Smooth muscle cell of the brain vasculature (primary cell): Measurements from ENCODE around the gene CDH13.

Source experiments
- DNase-seq: peaks from one replicate; pipeline ENCODE4 v3.0.0-alpha.2; 2012; ENCODE audit warnings: low read depth, low spot score

CDH13 gene

DNA sequence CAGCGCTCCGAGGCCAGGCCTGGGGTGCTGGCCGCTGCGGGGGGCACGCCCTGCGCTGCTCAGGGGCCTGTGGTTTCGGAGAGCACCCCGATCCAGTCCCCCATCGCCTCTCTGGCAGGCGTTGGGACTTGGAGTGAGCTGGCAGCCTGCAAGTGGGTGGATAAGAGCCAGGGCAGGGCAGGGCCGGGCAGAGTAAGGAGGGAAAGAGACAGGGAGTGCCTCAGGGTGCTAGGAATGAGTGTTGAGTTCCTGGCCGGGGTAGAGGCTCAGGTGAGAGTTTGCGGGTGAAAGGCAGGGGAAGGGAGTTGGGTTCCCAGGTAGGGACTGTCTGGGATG, 1.3 kb downstream of the CDH13 start:
- DNase-seq, result no peak

DNA sequence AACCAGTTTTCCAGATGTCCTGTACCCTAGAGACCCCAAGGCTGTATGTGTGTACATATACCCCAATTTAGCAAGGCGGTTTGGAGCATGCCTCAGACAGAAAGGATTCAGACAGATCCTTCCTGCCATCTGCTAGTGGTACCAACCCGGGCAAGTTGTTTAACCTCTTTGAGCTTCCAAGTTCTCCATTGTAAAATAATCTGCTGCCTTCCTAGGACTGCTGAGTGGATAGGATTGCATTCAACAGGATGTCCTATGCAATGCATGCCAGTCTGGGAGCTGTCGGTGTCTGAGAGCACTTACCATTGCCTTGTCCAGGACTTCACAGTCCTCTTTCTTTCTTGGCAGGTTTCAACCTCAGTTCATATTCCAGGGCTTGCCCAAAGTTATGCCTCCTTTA, 1.9 kb downstream of the CDH13 start:
- no peak for DNase-seq

DNA sequence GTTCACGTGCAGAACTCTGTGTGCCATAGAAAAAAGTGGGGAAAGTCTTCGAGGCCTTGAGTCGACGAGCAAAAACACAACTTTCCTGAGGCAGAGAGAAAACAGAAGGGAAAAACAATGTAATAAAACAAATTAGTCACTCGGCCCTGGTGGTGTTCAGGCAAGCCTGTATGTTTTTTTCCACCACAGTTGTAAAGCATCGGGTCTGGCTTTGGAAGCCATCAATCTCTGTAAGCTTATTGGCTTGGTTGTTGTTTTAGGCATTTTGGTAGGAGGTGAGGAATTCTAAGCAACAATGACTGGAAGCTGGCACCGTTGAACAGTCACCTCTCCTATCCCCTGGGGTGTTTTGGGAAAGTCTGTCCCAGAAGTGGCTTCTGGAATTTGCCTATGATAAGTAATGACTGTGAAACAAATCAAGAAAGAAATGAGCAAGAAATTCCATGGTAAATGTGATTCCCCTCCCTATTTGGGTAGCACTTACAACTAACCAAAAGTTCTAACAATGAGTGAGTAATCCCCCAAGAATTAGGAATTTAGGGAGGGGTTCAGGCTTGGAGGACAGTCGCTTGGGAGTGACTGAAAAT, 2.8 kb downstream of the CDH13 start:
- no peak for DNase-seq

DNA sequence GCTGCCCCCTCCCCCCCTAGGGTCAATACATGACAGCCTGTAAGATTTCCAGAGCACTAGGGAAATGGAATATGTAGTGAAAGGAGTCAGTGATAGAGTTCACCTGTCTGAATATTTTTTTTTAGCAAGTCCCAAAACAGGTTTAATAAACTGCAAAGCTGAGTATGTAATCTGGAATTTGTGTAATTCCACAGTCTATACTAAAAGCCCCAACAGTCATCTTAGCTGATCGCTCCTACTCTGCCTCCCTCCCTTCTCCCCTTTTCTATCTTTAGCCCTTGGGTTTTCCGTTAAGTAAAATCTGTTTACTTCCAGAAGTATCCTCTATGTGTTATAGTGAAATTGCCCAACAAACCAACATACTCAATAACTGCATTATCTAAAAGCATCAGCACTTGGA, 3.5 kb downstream of the CDH13 start:
- DNase-seq, result no peak

DNA sequence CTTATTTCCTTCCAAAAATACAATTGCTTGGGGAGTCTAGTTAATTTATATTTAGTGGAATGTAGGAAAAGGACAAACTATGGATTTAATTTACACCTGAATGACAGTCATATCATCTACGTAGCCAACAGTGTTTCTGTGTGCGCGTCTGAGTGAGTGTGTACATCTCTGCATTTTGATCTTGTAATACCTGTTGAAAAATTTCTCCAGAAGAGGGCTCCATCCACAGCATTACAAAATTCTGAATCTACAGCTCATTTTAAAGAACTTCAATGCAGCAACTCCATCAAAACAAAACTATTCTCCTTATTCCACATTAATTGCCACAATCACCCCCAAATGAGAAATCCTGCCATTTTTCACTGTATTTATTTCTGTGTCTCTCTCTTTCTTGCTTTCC, 3.9 kb downstream of the CDH13 start:
- no peak for DNase-seq

DNA sequence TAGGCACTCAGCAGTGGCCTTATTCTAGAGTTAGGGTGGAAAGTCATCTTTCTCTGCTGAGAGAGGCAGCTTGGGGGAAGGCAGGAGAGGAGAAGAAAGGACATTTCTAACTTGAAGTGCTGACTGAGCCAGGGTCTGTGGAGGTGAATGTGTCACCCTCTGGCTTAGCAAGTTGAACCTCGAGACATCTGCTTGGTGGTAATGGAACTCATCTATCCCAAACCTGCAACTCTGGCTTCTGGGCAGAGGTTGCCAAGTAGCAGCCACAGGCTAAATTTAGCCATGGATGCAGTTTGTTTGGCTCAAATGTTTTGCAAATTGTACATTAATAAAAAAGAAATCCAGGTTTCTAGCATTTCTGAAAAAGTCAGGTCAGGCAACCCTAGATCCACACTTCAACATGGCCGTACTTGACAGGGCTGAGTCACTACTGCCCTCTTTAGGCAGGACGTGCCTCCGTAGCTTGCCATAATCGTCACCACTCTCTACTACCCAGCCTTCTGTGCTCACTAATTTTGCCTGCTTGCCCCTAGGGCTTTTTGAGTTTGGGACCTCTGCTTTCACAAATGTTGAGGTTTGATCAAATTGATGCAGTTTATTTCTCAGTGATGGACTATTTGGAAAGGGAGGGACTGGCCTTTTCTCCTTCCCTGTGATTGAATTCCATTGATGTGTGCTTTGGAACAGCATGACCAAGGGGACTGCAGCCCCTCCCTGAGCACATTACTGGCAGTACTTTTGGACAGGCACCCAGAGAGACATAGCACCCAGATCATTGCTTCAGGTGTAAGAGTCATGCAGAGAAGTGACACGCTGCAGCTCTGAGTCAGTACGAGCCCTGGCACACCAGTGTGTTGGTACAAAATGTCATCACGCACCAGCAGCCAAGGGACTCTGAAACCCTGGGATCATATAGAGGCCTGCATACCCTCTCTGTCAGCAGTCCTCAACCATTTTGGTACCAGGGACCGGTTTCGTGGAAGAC, 5.2 kb downstream of the CDH13 start:
- no peak for DNase-seq

DNA sequence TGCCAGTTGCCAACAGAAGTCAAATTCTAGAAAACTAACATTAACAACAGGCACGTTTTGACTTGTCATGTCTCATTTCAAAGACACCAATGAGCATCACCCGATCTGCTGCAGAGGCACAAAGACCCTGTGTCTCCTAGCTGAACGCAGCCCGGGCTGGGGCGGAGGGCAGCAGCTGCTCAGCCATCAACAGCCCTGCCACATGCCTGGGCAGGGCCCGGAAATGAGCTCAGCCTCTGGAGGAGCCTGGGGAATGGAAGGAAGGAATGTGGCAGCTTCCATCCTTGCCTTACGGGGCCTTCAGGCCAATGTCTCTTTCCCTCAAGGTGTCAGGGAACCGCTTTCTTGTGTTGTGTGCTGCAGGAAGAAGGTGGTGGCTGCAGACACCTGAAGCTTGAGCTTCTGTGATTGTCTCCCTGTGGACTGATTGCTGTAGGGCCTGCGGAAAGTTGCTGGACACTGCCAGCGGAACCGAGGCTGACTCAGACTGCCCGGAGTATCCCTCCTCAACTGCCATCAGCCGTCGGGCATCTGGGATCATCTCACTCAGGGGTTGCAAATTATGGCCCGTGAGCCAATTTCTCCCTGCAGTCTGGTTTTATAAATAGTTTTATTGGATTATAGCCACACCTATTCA, 7.3 kb downstream of the CDH13 start:
- no peak for DNase-seq

DNA sequence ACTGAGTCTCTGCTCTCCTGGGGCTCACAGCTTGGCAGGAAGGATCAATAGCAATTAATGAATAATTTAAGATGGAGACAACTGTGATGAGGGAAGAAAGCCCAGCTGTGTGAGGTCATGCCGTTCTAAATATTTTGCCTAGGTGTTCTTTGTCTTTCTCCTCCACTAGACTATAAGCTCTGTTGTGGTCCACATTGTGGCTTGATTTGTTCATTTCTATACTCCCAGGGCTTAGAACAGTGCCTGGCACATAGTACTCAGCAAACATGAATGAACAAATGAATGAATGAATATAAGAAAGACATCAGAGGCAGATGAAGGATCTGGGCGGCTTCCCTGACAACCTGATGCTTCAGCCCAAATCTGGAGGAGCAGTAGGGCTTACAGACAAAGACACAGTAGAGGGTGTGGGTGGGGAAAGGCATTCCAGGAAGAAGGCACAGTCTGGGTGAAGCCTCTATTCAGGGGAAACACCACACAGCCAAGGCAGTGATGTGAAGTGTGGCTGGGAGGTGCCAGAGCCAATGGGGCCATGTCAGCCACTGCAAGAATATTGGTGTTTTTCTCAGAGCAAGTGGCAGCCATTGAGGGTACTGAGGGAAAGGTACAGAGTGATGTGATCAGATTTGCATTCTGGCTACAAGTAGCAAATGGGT, 8.3 kb downstream of the CDH13 start:
- DNase-seq, result no peak

DNA sequence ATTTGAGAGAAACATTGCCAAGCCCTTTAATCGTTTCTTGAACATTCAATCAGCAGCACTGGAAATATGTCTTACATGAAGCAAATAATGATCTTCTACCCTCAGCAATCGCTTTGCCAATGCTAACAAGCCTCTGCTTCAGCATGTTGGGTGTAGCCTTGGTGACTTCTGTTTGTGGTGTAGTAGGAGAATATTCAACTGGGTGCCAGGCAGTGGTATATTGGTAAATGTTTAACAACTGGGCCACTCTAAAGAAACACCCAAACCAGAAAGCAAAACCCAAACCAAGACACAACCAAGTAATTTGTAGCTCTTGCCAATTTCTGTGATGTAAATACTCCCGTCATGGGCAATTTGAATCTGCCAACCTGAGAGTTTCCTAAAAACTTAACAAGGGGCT, 9.7 kb downstream of the CDH13 start:
- no peak for DNase-seq

DNA sequence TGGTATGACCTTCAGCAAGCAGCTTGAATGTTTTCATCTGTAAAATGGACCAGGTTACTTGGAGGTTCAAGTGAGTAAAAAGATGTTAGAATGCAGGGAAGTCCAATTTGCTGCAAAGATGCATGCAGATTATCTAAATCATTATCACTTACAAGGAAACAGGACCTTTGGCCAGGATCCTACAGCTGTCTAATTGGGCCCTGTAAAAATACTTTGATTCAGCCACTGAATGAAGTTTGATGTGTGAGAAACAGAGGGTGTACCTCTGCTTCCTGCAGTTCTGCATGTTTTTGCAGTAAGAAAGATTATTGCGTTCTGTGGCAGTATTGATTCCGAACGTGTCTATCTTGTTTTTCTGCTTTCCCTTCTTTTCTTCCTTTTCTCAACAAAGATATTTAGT, 10.2 kb downstream of the CDH13 start:
- DNase-seq, result no peak

DNA sequence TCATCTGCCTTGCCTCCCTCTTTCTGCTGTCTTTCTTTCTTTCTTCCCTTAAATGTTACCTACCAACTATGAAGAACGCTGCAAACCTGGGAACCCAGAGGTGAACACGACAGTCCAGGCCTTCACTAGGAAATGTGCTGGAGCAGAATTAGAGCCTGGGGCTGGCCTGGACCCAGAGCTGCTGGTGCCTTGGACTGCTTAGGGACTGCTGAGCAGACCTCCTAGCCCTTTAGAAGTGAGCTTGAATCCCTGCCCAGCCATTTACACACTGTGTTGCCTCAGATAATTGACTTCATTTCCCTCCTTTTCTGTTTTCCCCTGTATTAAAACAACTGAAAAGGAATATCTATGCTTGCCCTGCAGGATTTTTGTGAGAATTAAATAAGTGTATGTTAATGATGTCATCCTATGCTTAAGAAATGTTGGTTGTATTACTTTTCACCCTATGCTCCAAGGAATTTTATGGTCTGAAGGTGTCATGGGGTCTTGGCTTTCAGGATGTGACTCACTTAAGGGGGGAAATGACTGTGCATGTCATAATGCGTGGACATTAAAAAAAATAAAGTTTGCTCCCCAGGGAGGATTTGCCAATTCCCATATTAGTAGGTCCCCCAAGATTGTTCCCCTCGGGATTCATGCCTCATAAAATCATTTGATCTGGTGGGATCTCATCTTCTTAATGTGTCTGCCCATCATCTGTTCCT, 11.5 kb downstream of the CDH13 start:
- no peak for DNase-seq

DNA sequence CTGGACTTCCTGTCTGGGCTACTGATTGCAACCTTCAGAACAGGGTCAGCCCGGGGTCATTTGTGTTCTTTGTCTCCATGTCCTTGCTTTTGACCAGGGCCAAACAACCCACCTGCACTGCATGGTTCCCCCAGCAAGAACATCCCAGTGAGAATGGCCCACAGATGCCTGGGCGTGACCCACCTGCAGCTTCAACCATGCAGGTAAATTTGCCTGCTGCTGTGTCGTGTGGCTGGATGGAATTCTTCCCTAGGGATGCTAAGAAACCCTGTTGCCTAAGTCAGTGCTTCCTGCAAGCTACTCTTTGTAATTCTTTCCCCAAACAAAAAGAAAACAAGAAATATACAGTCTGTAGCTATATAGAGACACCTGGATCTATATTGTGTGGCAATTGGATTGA, 12.5 kb downstream of the CDH13 start:
- DNase-seq, result no peak

DNA sequence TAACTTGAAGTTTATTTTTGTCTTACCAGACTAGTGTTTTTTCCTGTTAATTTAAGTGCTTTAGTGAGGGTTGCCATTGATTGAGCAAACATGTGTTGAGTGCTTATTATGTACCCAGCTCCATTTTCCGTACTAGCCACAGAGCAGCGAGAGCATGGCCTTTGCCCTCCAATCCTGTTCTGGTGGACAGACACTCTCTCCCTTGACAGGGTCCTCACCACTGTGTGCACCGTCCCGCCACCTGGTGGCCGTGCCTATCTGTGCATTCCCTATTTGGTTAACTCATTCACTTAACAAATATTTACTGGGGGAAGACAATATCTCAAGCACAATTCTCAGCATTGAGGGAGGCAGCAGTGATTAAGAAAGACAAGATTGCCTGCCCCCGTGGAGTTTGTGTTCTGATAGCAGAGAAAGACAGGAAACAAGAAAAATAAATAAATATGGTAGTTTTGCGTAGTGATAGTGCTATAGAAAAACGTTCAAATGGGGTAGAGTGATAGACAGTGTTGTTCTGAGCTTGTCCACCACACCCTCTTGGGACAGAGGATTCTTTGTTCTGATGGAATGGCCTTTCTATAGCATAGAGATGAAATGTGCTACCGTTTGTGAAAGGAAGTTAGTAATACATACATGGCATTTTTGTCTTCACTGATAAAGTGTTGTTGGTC, 13.0 kb downstream of the CDH13 start:
- no peak for DNase-seq

DNA sequence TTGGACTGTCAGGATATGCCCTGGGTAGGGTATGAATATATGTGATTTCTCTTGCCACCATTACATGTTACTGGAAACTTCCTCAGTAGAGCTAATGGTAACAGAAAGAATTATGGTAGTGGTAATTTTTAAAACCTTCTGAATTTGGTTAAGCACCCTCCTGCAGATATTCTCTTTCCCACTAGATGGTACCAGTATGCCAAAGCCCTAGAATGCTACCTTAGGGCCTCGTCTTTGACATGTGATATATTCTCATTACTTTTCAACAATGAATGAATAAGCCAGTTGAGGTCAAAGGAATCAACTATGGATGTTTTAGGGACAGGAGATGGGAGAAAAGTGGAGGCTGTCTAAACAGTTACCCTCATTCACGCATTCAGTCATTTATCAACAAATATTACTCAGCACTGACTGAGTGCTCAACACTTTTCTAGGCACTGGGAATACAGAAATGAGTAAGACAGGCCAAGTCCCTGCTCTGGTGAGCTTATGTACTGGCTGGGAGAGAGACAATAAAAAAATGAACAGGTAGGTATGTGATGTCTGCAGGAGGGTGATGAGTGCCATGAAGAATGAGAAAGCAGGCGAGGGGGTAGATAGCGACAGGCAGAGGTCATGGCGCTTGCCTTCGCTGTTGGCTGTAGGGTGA, 14.7 kb downstream of the CDH13 start:
- DNase-seq, result no peak

DNA sequence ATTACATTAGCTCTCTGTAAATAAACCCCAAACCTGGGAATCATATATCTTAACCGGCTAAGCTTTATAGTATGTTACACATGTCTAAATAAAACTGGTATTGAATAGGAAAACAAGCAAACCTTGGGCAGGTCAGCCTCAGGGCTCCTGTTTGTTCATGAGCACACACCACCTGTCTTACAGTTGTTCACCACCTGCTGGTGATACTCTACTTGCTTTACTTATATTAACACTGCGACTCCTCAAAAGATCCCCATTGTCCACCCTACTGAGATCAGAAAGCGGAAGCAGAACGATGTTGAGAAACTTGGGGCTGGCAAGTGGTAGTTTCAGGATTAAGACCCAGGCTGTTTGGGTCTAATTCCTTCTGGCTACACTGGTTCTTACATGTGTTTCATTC, 16.4 kb downstream of the CDH13 start:
- DNase-seq, result no peak

DNA sequence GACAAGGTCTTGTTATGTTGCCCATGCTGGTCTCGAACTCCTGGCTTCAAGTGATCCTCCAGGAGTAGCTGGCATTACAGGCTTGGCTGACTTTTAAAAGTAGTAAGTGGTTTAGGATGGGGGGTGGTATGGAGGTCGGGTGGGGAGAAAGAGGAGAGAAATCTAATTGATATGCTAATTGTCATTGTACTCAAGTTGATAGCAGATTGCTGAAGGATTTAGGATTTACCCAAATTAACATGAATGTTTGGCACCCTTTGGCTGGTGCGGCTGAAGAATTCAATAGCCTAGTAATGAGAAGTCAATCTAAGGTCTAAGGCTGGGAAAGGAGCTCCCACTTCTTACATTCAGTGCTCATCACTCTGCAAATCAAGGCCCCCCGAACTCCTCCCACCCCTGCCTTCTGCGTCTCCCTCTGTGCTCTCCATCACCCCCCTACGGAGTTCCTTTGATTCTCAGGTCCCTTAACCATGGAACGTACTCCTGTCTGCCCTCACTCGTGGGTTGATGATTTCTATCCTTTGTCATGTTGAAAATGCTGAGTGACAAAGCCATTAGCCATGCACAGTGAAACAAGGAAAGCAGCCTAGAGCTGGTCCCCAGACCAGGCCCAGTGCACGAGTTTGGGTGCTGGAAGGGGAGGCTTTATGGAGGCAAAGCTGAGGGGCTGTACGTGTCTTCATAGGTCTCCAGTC, 17.3 kb downstream of the CDH13 start:
- DNase-seq, result no peak

DNA sequence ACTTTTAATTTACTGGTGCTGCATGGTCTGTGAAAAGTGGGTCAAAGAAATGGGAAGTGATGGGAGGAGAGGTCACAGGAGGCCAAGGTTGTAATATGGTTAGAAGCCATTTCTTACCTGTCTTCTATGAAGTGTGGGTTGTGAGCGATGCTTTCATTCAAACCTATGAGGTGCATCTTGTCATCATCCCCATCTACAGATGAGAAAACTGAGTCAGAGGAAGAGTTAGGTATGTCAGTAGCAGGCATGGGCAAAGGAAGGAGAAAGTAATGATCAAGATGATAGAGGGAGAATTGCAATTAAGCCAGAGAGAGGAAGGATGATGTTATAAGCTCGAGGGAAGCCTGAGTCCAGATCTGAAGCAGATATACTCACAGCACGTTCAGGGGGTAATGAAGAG, 19.7 kb downstream of the CDH13 start:
- no peak for DNase-seq

DNA sequence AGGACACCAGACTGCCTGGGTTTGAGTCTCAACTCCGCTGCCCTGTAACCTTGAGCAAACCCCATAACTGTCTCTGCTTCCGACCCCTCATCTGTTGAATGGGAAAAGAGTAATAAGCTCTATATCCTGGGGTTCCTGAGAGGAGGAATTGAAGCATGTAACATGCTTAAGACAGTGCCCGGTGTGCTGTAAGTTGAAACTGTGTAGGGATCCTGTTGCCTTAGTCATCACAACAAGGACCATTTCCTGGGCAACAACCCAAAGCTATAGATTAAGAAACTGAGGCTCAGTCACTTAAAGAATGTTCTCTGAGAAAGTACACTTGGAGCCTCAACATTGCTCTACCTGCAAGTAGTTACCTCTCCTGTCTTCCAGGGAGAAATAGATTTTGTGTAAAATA, 23.0 kb downstream of the CDH13 start:
- no peak for DNase-seq

DNA sequence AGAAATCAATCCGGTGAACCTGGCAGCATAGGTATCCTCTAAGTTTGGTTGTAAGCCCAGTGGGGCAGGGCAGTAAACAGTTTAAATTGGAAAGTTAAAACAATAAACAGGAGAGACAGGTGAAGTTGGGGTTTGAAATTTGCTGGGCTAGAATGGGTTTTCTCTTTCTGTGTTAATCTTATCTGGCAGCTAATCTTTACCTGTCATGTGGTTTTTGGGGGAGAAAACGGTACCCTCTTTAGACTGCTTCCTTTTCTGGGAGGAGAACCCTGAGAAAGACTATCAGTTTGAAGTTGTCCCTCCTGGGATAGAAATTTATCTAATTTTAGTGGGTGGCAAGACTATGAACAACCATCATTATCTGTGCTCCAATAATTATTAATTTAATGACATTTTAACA, 24.0 kb downstream of the CDH13 start:
- DNase-seq, result no peak
